Measurements from ENCODE around the gene PRKG1.
"Not testable (repeated sequence)": the region's sequence is repeated elsewhere in the genome, so short reads cannot be mapped to it uniquely, and the experiment has no call there.

GRCh38 chr10:51758838-51759237 is 684.6 kb downstream of the PRKG1 start:
- not testable (repeated sequence) for TF ChIP-seq CTCF (IDR thresholded peaks at IDR 0.05); POLR2A (IDR thresholded peaks at IDR 0.05); POLR2AphosphoS5 (IDR thresholded peaks at IDR 0.05; ENCODE audit: insufficient read depth in 1 of 2, low read depth in 1 of 2)
